ENCODE measurements around the gene SYT7. TPM values are rescaled to one million over a fixed set of nuclear protein-coding genes. Genes with fewer than 3 reads are reported as not detected.

SYT7 gene
- polyA plus RNA-seq, 1 donor (not counting 4 experiments of a cell fraction or from before 2014, with no cell fraction given), result 2.6 TPM

GRCh38 chr11:61575886-61576861 lies 4.7 kb downstream of the SYT7 start:
- H3K9me1 ChIP-seq (ENCODE audit: control insufficient read depth, extremely low read depth, insufficient read depth, low read length), result no peaks in the 10 kb centered on the region
- peaks cover 37% of the 10 kb centered on the region for H3K27me3 ChIP-seq (ENCODE audit: control insufficient read depth, extremely low read depth, insufficient read depth, low read length)
- no peak overlapping the region for H3K4me2 ChIP-seq (ENCODE audit: control insufficient read depth, extremely low read depth, insufficient read depth, low read depth, low read length)
- H3K9me3 ChIP-seq (ENCODE audit: control insufficient read depth, low read depth, low read length), result no peaks in the 10 kb centered on the region
- dilution Hi-C loops (cut with MboI; ENCODE audit: extremely low pct_ligation_motif_present, low sequenced_read_pairs), result no loop called here
- no peak for TF ChIP-seq EZH2 (IDR thresholded peaks at IDR 0.05; ENCODE audit: low read length)
- TF ChIP-seq, protein P1, sequence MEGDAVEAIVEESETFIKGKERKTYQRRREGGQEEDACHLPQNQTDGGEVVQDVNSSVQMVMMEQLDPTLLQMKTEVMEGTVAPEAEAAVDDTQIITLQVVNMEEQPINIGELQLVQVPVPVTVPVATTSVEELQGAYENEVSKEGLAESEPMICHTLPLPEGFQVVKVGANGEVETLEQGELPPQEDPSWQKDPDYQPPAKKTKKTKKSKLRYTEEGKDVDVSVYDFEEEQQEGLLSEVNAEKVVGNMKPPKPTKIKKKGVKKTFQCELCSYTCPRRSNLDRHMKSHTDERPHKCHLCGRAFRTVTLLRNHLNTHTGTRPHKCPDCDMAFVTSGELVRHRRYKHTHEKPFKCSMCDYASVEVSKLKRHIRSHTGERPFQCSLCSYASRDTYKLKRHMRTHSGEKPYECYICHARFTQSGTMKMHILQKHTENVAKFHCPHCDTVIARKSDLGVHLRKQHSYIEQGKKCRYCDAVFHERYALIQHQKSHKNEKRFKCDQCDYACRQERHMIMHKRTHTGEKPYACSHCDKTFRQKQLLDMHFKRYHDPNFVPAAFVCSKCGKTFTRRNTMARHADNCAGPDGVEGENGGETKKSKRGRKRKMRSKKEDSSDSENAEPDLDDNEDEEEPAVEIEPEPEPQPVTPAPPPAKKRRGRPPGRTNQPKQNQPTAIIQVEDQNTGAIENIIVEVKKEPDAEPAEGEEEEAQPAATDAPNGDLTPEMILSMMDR (optimal IDR thresholded peaks at IDR 0.05 in 1 of 3, IDR thresholded peaks at IDR 0.05 in 1 of 3, conservative IDR thresholded peaks at IDR 0.05 in 1 of 3; ENCODE audit: extremely low read depth in 1 of 3, insufficient read depth in 2 of 3, low read length in 3 of 3), result no peak
- no peak overlapping the region for H2AFZ ChIP-seq (ENCODE audit: control insufficient read depth, low read length)
- H3K9ac ChIP-seq (ENCODE audit: control insufficient read depth, extremely low read depth, insufficient read depth, low read length), result no peak overlapping the region
- DNase-seq (ENCODE audit: low read depth, low spot score) (no peak), FAIRE-seq (no peak)
- H3K27ac ChIP-seq (ENCODE audit: control insufficient read depth, insufficient read depth, low read length), result no peak overlapping the region
- H3K79me2 ChIP-seq (ENCODE audit: control insufficient read depth, insufficient read depth, low read length), result no peaks in the 10 kb centered on the region
- H3K4me3 ChIP-seq (ENCODE audit: control insufficient read depth in 2 of 3, extremely low read depth in 1 of 3, insufficient read depth in 2 of 3, low read depth in 1 of 3, low read length in 3 of 3), result no peak overlapping the region
- peaks cover 7% of the 10 kb centered on the region for H4K20me1 ChIP-seq (ENCODE audit: control insufficient read depth, extremely low read depth, insufficient read depth, low read length)
- no peaks in the 10 kb centered on the region for H3K4me1 ChIP-seq (ENCODE audit: control insufficient read depth, extremely low read depth, insufficient read depth, low read length)
- H3K36me3 ChIP-seq (ENCODE audit: control insufficient read depth in 2 of 2, extremely low read depth in 1 of 2, insufficient read depth in 2 of 2, low read length in 2 of 2), result no peaks in the 10 kb centered on the region

GRCh38 chr11:61574611-61575010 lies 6.3 kb downstream of the SYT7 start:
- H2AFZ ChIP-seq (ENCODE audit: control insufficient read depth, low read length), result no peak overlapping the region
- H3K9me1 ChIP-seq (ENCODE audit: control insufficient read depth, extremely low read depth, insufficient read depth, low read length), result no peaks in the 10 kb centered on the region
- no peak overlapping the region for H3K4me3 ChIP-seq (ENCODE audit: control insufficient read depth in 2 of 3, extremely low read depth in 1 of 3, insufficient read depth in 2 of 3, low read depth in 1 of 3, low read length in 3 of 3)
- TF ChIP-seq EZH2 (IDR thresholded peaks at IDR 0.05; ENCODE audit: low read length), result no peak
- TF ChIP-seq, protein P1 (optimal IDR thresholded peaks at IDR 0.05 in 1 of 3, IDR thresholded peaks at IDR 0.05 in 1 of 3, conservative IDR thresholded peaks at IDR 0.05 in 1 of 3; ENCODE audit: extremely low read depth in 1 of 3, insufficient read depth in 2 of 3, low read length in 3 of 3), result no peak
- no peaks in the 10 kb centered on the region for H3K79me2 ChIP-seq (ENCODE audit: control insufficient read depth, insufficient read depth, low read length)
- H3K9me3 ChIP-seq (ENCODE audit: control insufficient read depth, low read depth, low read length), result no peaks in the 10 kb centered on the region
- no peak for FAIRE-seq
- H3K27me3 ChIP-seq (ENCODE audit: control insufficient read depth, extremely low read depth, insufficient read depth, low read length), result peaks cover 37% of the 10 kb centered on the region
- dilution Hi-C loops (cut with MboI; ENCODE audit: extremely low pct_ligation_motif_present, low sequenced_read_pairs), result no loop called here
- H3K9ac ChIP-seq (ENCODE audit: control insufficient read depth, extremely low read depth, insufficient read depth, low read length), result no peak overlapping the region
- peaks cover 7% of the 10 kb centered on the region for H4K20me1 ChIP-seq (ENCODE audit: control insufficient read depth, extremely low read depth, insufficient read depth, low read length)
- no peaks in the 10 kb centered on the region for H3K4me1 ChIP-seq (ENCODE audit: control insufficient read depth, extremely low read depth, insufficient read depth, low read length)
- no peaks in the 10 kb centered on the region for H3K36me3 ChIP-seq (ENCODE audit: control insufficient read depth in 2 of 2, extremely low read depth in 1 of 2, insufficient read depth in 2 of 2, low read length in 2 of 2)
- no peak overlapping the region for H3K4me2 ChIP-seq (ENCODE audit: control insufficient read depth, extremely low read depth, insufficient read depth, low read depth, low read length)
- H3K27ac ChIP-seq (ENCODE audit: control insufficient read depth, insufficient read depth, low read length), result no peak overlapping the region
- DNase-seq (ENCODE audit: low read depth, low spot score), result no peak
